Motor neuron (in vitro differentiated cells): ENCODE results near the gene PLB1. TPM values are rescaled to one million over a fixed set of nuclear protein-coding genes. Genes with fewer than 3 reads are reported as not detected.

Source experiments
- ATAC-seq, 8 experiments: fragments of 200-7000 bp; cut with Tn5 transposase; replicated peaks in 6 of 8; 2 replicates each; pipeline ENCODE4 v1.8.0; 2021; ENCODE audit warnings: mild to moderate bottlenecking in 8 of 8, moderate library complexity in 8 of 8
- H3K27ac ChIP-seq, 2 donors: fragments of 250-450 bp; sonication (Bioruptor Pico); 2 replicates each; pipeline ENCODE4 v1.9.0; 2021; ENCODE audit warnings: antibody characterized with exemption in 2 of 2, mild to moderate bottlenecking in 2 of 2, moderate library complexity in 1 of 2
- H3K4me1 ChIP-seq, 2 donors: fragments of 250-450 bp; sonication (Bioruptor Pico); replicated peaks in 1 of 2; 2 replicates each; pipeline ENCODE4 v1.6.1; 2021; ENCODE audit warnings: antibody characterized with exemption in 2 of 2, mild to moderate bottlenecking in 2 of 2, moderate library complexity in 1 of 2
- H3K4me3 ChIP-seq, 5 donors: fragments of 250-450 bp; sonication (Bioruptor Pico); 2 replicates each; pipeline ENCODE4 v1.9.0; 2021; ENCODE audit warnings: antibody characterized with exemption in 5 of 5, mild to moderate bottlenecking in 5 of 5, moderate library complexity in 4 of 5
- WGBS, 10 experiments: fragments of 450-650 bp; shearing (Covaris generic); methylation state at CpG; one replicate each; pipeline ENCODE4 v1.0.0; 2022; 5-methylcytosine and 5-hydroxymethylcytosine counted together
- in situ Hi-C, 9 experiments: fragments of 400-800 bp; cut with MboI; loops; one replicate each; pipeline ENCODE4 v1.15.0; 2021; ENCODE audit warnings: low sequenced_read_pairs in 9 of 9, low pct_unique_long_range_greater_than_20kb in 2 of 9; ENCODE audit not compliant: unreplicated experiment in 9 of 9
- total RNA-seq, 8 experiments: library from RNA; unstranded; fragments of 300-600 nt; gene quantifications; 2 replicates each; pipeline versions ENCODE4 v1.2.3 to v1.2.4, GENCODE V29; 2022

The PLB1 gene
- total RNA-seq, 8 experiments from 2014 or later, result 0.49 to 3.3 (median 1.3) TPM

DNA sequence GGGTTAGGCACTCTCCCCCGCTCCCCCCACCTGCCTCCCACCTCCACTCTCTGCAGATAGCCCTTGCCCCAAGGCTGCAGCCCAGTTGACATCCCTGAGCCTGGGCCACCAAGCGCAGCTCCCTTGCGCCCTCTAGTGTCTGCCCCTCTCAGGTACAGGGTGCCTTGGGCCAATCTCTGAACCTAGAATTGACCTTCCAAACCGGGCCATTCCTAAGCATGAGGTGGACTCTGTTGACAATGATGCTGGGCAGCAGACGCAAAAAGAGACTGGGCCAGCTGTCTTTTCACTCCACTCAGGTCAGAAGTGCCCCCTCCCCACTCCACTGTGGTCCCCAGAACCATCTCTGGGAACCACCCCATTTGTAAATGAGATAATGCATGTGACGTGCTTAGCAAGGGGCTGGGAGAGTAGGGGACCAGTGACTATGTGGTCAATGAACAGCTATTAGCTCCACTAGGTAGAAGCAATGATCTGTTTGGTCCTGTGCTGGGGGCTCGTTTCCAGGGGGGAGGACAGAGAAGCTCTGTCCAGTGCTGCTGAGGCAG, 43.3 kb upstream of the PLB1 start:
- Histone ChIP-seq H3K4me3 (no peak overlapping the region), H3K4me1 (no peaks in the 10 kb centered on the region), H3K27ac (no peak overlapping the region)
- WGBS, 10 experiments, result 0 to 70% (median 67%) methylated on average over 1 to 2 of the region's 7 CpGs; no CpG with 5 or more reads in 5 of the 10 experiments
- ATAC-seq, result peak; percentile 56 to 94 (median 77)
- in situ Hi-C loops, result no loop called here

DNA sequence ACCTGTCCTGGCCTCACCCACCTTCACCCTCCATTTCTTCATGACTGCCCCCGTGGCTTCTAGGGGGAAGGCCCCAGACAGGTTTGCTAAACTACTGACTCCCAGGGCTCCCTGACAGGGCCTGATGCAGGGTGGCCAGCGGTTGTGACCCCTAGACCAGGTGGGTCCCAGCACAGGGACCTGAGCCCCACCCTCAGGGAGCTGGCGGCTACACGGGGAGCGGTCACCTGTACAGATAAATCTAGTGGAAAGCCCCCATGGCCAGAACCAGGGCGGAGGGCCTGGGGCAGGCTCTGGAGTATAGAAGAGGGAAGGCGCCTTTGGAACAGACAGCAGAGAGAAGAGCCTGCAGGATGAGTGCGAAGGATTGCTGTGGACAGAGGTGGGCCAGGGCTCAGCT, 42.5 kb upstream of the PLB1 start:
- 60 to 90% (median 74%) methylated on average over 1 to 3 of the region's 8 CpGs; no CpG with 5 or more reads in 4 of the 10 experiments for WGBS, 10 experiments
- no peak overlapping the region for H3K27ac ChIP-seq
- in situ Hi-C loops, result no loop called here
- no peak overlapping the region for H3K4me3 ChIP-seq
- no peak for ATAC-seq
- no peaks in the 10 kb centered on the region for H3K4me1 ChIP-seq

GRCh38 chr2:28454016-28454930, 41.6 kb upstream of the PLB1 start:
- Histone ChIP-seq H3K27ac (no peak overlapping the region), H3K4me1 (no peaks in the 10 kb centered on the region), H3K4me3 (no peak overlapping the region)
- ATAC-seq, result no peak
- in situ Hi-C loops, result no loop called here
- 40 to 100% (median 86%) methylated on average over 1 to 8 of the region's 14 CpGs; no CpG with 5 or more reads in 1 of the 10 experiments for WGBS, 10 experiments

GRCh38 chr2:28457237-28457636, 38.6 kb upstream of the PLB1 start:
- Histone ChIP-seq H3K4me3 (no peak overlapping the region), H3K27ac (no peak overlapping the region), H3K4me1 (no peaks in the 10 kb centered on the region)
- in situ Hi-C loops, result no loop called here
- no peak for ATAC-seq
- 80 to 100% (median 87%) methylated on average over 2 to 8 of the region's 10 CpGs; no CpG with 5 or more reads in 1 of the 10 experiments for WGBS, 10 experiments

- Histone ChIP-seq H3K4me1 (no peaks in the 10 kb centered on the region), H3K27ac (no peak overlapping the region), H3K4me3 (no peak overlapping the region)
- no peak for ATAC-seq
- in situ Hi-C loops, result no loop called here
- 14 to 93% (median 86%) methylated on average over 1 to 2 of the region's 2 CpGs; no CpG with 5 or more reads in 2 of the 10 experiments for WGBS, 10 experiments
These were observed 34.8 kb upstream of the PLB1 start for GRCh38 chr2:28461056-28461455.

DNA sequence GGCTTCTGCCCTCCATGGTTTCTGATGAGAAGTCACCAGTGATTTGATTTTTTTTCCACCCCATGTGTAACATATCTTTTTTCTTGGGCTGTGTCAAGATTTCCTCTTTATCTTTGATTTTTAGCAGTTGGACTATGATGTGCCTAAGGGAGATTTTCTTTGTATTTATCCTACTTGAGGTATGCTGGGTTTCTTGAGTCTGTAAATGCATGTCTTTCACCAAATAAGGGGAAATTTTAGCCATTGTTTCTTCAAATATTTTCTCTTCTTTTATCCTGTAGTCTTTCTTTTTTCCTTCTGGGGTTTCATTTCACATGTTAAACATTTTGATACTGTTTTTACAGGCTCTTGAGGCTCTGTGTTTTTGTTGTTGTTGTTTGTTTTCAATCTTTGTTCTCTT, 33.7 kb upstream of the PLB1 start:
- no peak overlapping the region for H3K27ac ChIP-seq
- no peak for ATAC-seq
- no peaks in the 10 kb centered on the region for H3K4me1 ChIP-seq
- in situ Hi-C loops, result no loop called here
- H3K4me3 ChIP-seq, result no peak overlapping the region

- H3K4me1 ChIP-seq, result no peaks in the 10 kb centered on the region
- in situ Hi-C loops, result no loop called here
- 47 to 100% (median 76%) methylated on average over 2 to 6 of the region's 6 CpGs for WGBS, 10 experiments
- peak in 2 of 8 experiments; percentile 56 to 68 for ATAC-seq
- no peak overlapping the region for H3K27ac ChIP-seq
- no peak overlapping the region for H3K4me3 ChIP-seq
These were observed 32.5 kb upstream of the PLB1 start for GRCh38 chr2:28463211-28463816.

DNA sequence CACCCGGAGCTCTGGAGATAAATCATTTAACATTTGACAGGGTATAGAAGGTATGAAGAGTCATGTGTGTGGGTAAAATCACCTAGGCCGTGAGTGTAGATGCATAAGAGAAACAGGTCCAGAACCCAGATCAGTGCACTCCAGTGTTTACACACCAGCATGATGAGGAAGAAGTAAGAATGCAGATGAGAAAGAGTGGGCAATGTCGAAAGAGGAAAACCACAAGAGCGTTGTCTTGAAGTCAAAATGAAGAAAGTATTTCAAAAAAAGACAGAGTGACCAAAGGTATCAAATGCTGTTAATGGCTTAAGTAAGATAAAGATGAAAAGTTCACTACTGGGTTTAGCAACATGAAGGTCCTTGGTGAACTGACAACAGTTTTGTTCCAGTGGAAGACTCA, 32.0 kb upstream of the PLB1 start:
- no peak overlapping the region for H3K27ac ChIP-seq
- no peak for ATAC-seq
- in situ Hi-C loops, result no loop called here

GRCh38 chr2:28465148-28465885, 30.5 kb upstream of the PLB1 start:
- in situ Hi-C loops, result no loop called here
- no peak overlapping the region for H3K4me3 ChIP-seq
- no peaks in the 10 kb centered on the region for H3K4me1 ChIP-seq
- no peak overlapping the region for H3K27ac ChIP-seq
- WGBS, 10 experiments, result 62 to 100% (median 71%) methylated on average over 3 to 7 of the region's 8 CpGs
- no peak for ATAC-seq

More for the DNA sequence above, 32.0 kb upstream of the PLB1 start:
- no peak overlapping the region for H3K4me3 ChIP-seq
- no peaks in the 10 kb centered on the region for H3K4me1 ChIP-seq
- 60 to 90% (median 77%) methylated on average over 2 to 4 of the region's 4 CpGs for WGBS, 10 experiments

DNA sequence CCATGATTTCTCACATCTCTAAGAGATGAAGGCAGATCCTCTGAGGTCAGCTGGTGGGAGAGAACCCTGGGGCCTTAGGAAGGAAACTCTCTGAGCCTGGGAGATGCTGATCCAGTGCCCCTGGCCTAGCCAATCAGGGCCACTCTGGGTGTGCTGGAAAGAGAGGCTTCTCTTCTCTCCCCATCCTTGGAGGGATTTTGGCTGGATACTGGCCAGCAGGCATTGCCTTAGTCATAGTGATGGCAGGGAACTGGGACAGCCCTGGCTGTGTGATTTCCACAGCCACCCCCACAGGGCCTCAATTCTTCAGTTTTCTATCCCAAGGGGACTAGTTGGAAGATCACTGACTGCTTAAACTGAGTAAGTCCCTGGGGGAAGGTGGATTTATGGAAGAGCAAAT, 26.6 kb upstream of the PLB1 start:
- in situ Hi-C loops, result no loop called here
- peak in 2 of 8 experiments; percentile 66 to 78 for ATAC-seq
- H3K4me1 ChIP-seq, result no peaks in the 10 kb centered on the region
- H3K4me3 ChIP-seq, result no peak overlapping the region
- H3K27ac ChIP-seq, result no peak overlapping the region

DNA sequence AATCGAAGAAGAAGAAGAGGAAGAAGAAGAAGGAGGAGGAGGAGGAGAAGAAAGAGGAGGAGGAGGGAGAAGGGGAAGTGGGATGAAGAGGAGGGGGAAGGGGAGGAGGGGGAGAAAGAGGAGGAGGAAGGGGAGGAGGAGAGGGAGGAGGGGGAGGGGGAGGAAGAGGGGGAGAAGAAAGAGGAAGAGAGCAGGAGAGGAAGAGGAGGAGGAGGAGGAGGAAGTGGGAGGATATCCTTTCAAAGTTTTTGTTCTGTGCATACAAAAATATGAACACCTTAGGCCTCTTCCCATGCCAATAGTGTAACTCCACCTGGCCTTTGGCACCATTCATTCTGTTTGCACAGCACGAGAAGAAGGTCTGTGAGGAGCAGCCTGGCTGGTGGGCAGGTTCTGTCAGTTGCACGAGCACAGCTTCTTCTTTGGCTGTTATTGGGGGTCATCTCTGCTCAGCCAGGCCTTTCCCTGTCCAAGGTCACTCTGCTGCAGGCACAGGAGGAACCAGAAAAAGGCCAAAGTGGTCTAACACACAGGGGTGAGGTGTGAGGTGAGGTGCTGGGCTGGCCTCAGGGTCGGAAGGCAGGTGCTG, 25.8 kb upstream of the PLB1 start:
- no peak for ATAC-seq
- no peak overlapping the region for H3K4me3 ChIP-seq
- H3K4me1 ChIP-seq, result no peaks in the 10 kb centered on the region
- 11 to 84% (median 72%) methylated on average over 1 to 3 of the region's 4 CpGs; no CpG with 5 or more reads in 2 of the 10 experiments for WGBS, 10 experiments
- no peak overlapping the region for H3K27ac ChIP-seq
- in situ Hi-C loops, result no loop called here

GRCh38 chr2:28470759-28471158, 25.1 kb upstream of the PLB1 start:
- Histone ChIP-seq H3K27ac (no peak overlapping the region), H3K4me1 (no peaks in the 10 kb centered on the region), H3K4me3 (no peak overlapping the region)
- WGBS, 10 experiments, result 30 to 92% (median 70%) methylated on average over 1 to 2 of the region's 4 CpGs; no CpG with 5 or more reads in 6 of the 10 experiments
- in situ Hi-C loops, result no loop called here
- no peak for ATAC-seq
